Psoas muscle (tissue), 8 donors: Measurements from ENCODE around the gene DENND2C. TPM values are rescaled to one million over a fixed set of nuclear protein-coding genes. Genes with fewer than 3 reads are reported as not detected.

Source experiments
- ATAC-seq, 4 donors: fragments of 200-7000 bp; cut with Tn5 transposase; one replicate each; pipeline ENCODE4 v1.9.1; 2020; ENCODE audit warnings: moderate library complexity in 3 of 4, mild to moderate bottlenecking in 2 of 4
- DNase-seq, 2 donors: peaks; one replicate each; pipeline ENCODE4 v3.0.0-alpha.2; 2020
- H3K27ac ChIP-seq: fragments of 200-600 bp; one replicate; pipeline ENCODE4 v1.8.0; 2022
- H3K27me3 ChIP-seq, 3 donors: fragments of 200-600 bp in 1 of 3; one replicate each; pipeline versions ENCODE4 v1.6.1 to v1.8.0; 2013 to 2022; ENCODE audit warnings: low read length in 2 of 3, mild to moderate bottlenecking in 2 of 3, moderate library complexity in 1 of 3; ENCODE audit not compliant: insufficient read depth in 3 of 3
- H3K36me3 ChIP-seq, 2 donors: fragments of 200-600 bp in 1 of 2; one replicate each; pipeline versions ENCODE4 v1.6.1 to v1.8.0; 2013 to 2022; ENCODE audit warnings: low read depth in 1 of 2, mild to moderate bottlenecking in 1 of 2, moderate library complexity in 1 of 2; ENCODE audit not compliant: insufficient read depth in 1 of 2
- H3K4me1 ChIP-seq: fragments of 200-600 bp; one replicate; pipeline ENCODE4 v1.8.0; 2022
- H3K4me3 ChIP-seq: fragments of 200-600 bp; one replicate; pipeline ENCODE4 v1.8.0; 2022; ENCODE audit warnings: mild to moderate bottlenecking
- H3K9me3 ChIP-seq: fragments of 200-600 bp; one replicate; pipeline ENCODE4 v1.8.0; 2022
- WGBS, 3 donors: extraction: QIAGEN DNeasy Blood & Tissue Kit; methylation state at CpG; one replicate each; pipeline versions ENCODE4 v1.1.6 to v1.1.7; 2013; 5-methylcytosine and 5-hydroxymethylcytosine counted together
- intact Hi-C, 2 donors: fragments of 100-400 bp; cut with DNase I; formaldehyde crosslinking; loops; one replicate each; pipeline versions ENCODE4 v1.11.0 to v1.14.2; 2022
- polyA plus RNA-seq, 3 donors: library from polyadenylated mRNA; stranded (reverse); fragments of 200-250 nt; gene quantifications; one replicate each; pipeline ENCODE4 v1.2.3, GENCODE V29; 2013
- total RNA-seq, 4 donors: library from RNA; stranded (reverse); fragmentation: NEBNext Ultra II Directional in 2 of 4; extraction: Animal tissue kit (Norgen Biotek cat#: 25700) in 2 of 4; gene quantifications; one replicate each; pipeline versions ENCODE4 v1.2.1 to v1.2.4, GENCODE V29; 2021 to 2023
- TF ChIP-seq, protein P1 (sequence below): fragments of 200-600 bp; IDR thresholded peaks from one replicate; pipeline ENCODE4 v1.8.0; 2022; ENCODE audit warnings: antibody characterized with exemption
- donor health status: healthy with polysubstance abuse.
- donor health status: DM: no; HTN: no; CAD: no; lungs with moderate emphysema.
- donor health status: Bipolar disorder and iron deficiency.
- donor health status: healthy.
- donor health status: DM: yes; HTN: yes; CAD: no.
- donor health status: DM: no; HTN: no; CAD: no.
- donor health status: DM: no; HTN: no; CAD: no.
- donor health status: DM: yes; HTN: yes; CAD: no.

Gene DENND2C
- total and polyA plus RNA-seq, 7 donors: 1.4 to 18.3 (median 13.3) TPM

GRCh38 chr1:114715952-114716303, 46.1 kb upstream of the DENND2C start:
- H3K27me3 ChIP-seq: no peaks in the 10 kb centered on the region
- H3K9me3 ChIP-seq: no peaks in the 10 kb centered on the region
- ATAC-seq (peak in 3 of 4 donors; percentile 13 to 26 (median 22)), DNase-seq (no peak)
- peak overlapping the region; percentile 66 for H3K4me3 ChIP-seq
- intact Hi-C loops: loop anchor here in 1 of 2 donors (5.0 kb wide), 1 partner anchor 36 kb away; no protein-coding TSS in a partner anchor
- peak overlapping the region; percentile 83 for H3K27ac ChIP-seq
- TF ChIP-seq, protein P1, sequence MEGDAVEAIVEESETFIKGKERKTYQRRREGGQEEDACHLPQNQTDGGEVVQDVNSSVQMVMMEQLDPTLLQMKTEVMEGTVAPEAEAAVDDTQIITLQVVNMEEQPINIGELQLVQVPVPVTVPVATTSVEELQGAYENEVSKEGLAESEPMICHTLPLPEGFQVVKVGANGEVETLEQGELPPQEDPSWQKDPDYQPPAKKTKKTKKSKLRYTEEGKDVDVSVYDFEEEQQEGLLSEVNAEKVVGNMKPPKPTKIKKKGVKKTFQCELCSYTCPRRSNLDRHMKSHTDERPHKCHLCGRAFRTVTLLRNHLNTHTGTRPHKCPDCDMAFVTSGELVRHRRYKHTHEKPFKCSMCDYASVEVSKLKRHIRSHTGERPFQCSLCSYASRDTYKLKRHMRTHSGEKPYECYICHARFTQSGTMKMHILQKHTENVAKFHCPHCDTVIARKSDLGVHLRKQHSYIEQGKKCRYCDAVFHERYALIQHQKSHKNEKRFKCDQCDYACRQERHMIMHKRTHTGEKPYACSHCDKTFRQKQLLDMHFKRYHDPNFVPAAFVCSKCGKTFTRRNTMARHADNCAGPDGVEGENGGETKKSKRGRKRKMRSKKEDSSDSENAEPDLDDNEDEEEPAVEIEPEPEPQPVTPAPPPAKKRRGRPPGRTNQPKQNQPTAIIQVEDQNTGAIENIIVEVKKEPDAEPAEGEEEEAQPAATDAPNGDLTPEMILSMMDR: no peak
- H3K36me3 ChIP-seq: peaks cover 10 to 88% of the 10 kb centered on the region in 2 donors
- WGBS, 3 donors: 26 to 34% (median 28%) methylated on average over 4 of the region's 4 CpGs
- peaks cover 20% of the 10 kb centered on the region for H3K4me1 ChIP-seq

DNA sequence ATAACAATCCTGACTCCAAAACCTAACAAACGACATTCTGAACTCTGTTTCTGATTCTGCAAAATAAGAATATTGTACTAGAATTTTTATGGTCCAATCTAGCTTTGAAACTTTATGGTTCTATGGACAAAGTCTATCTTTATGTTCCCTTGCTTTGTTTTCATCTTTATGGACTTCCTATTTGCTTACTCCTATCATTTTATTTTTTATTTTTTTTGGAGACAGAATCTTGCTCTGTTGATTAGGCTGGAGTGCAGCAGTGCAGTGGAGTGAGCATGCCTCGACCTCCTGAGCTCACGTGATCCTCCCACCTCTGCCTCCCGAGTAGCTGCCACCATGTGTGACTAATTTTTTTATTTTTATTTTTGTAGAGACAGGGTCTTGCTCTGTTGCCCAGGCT, 43.1 kb upstream of the DENND2C start:
- peaks cover 6 to 85% of the 10 kb centered on the region in 2 donors for H3K36me3 ChIP-seq
- no peaks in the 10 kb centered on the region for H3K9me3 ChIP-seq
- intact Hi-C loops: no loop called here
- no peak overlapping the region for H3K4me3 ChIP-seq
- TF ChIP-seq, protein P1: no peak
- 52 to 70% (median 69%) methylated on average over 4 of the region's 4 CpGs for WGBS, 3 donors
- no peak for ATAC-seq
- no peak for DNase-seq
- H3K27ac ChIP-seq: peak overlapping the region; percentile 18
- peaks cover 18% of the 10 kb centered on the region for H3K4me1 ChIP-seq
- no peaks in the 10 kb centered on the region for H3K27me3 ChIP-seq

DNA sequence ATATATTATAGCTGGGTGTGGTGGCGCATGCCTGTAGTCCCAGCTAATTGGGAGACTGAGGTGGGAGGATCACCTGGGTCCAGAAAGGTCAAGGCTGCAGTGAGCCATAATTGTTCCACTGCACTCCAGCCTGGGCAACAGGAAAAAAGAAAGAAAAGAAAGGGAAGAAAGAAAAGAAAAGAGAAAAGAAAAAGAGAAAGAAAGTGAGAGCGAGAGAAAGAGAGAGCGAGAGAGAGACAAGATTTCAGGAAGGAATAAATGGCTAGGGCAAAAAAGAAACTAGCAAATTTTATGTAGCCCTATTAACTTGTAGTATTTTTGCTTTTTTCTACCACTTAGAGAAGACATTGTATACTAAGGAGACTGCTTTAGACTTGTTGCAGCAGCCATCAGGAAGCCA, 40.5 kb upstream of the DENND2C start:
- Histone ChIP-seq H3K36me3 (peaks cover 10 to 96% of the 10 kb centered on the region in 2 donors), H3K4me1 (peaks cover under 1% of the 10 kb centered on the region), H3K27ac (no peak overlapping the region), H3K9me3 (no peaks in the 10 kb centered on the region), H3K4me3 (no peak overlapping the region), H3K27me3 (no peaks in the 10 kb centered on the region)
- 95 to 97% (median 96%) methylated on average over 3 of the region's 3 CpGs for WGBS, 3 donors
- TF ChIP-seq, protein P1: no peak
- intact Hi-C loops: no loop called here
- DNase-seq (no peak), ATAC-seq (no peak)

GRCh38 chr1:114707604-114708003, 37.8 kb upstream of the DENND2C start:
- H3K4me3 ChIP-seq: no peak overlapping the region
- 84 to 90% (median 87%) methylated on average over 2 of the region's 2 CpGs for WGBS, 3 donors
- H3K4me1 ChIP-seq: peaks cover 11% of the 10 kb centered on the region
- ATAC-seq (no peak), DNase-seq (no peak)
- H3K36me3 ChIP-seq: peaks cover 10 to 75% of the 10 kb centered on the region in 2 donors
- H3K9me3 ChIP-seq: no peaks in the 10 kb centered on the region
- no peaks in the 10 kb centered on the region for H3K27me3 ChIP-seq
- TF ChIP-seq, protein P1: no peak
- H3K27ac ChIP-seq: no peak overlapping the region
- intact Hi-C loops: loop anchor here in 1 of 2 donors (5.0 kb wide), 1 partner anchor 35 kb away; no protein-coding TSS in a partner anchor

DNA sequence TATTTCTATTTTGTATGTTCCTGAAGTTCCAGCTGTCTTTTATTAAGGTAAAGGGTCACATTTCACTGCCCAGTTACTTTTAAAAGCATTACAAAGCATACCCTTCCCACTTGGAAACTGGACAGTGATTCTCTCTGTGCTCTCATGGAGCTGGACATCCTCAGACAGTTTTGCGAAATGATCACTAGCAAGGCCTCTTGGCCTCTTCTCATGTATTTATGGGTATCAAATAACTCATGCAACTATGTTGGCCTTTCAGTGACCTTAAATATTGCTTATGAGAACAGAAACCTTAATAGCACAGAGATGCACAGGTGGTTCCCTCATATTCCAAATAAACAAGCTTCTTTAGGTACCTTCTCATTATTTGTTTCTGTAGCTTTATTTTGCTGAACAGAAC, 33.4 kb upstream of the DENND2C start:
- Histone ChIP-seq H3K4me1 (peaks cover 31% of the 10 kb centered on the region), H3K4me3 (peak overlapping the region; percentile 17), H3K36me3 (peaks cover 4 to 34% of the 10 kb centered on the region in 2 donors), H3K27me3 (no peaks in the 10 kb centered on the region), H3K27ac (peak overlapping the region; percentile 94), H3K9me3 (no peaks in the 10 kb centered on the region)
- 30 to 43% (median 31%) methylated on average over 1 of the region's 1 CpG for WGBS, 3 donors
- ATAC-seq (peak; percentile 90 to 93 (median 90)), DNase-seq (no peak)
- TF ChIP-seq, protein P1: no peak
- intact Hi-C loops: no loop called here
